Stimulated activated CD8-positive, alpha-beta memory T cell treated with anti-CD3 and anti-CD28 coated beads, Interleukin-12 subunit alpha, Interleukin-12 subunit beta, amount 100 ng/mL, for 24 hours (primary cell): ENCODE results near the gene SKA1.
"Not testable (repeated sequence)": the region's sequence is repeated elsewhere in the genome, so short reads cannot be mapped to it uniquely, and the experiment has no call there.

ENCODE experiments used
- DNase-seq: peaks from one replicate; pipeline ENCODE4 v3.0.0-alpha.2; 2020; ENCODE audit errors: extremely low read depth

SKA1 gene

DNA sequence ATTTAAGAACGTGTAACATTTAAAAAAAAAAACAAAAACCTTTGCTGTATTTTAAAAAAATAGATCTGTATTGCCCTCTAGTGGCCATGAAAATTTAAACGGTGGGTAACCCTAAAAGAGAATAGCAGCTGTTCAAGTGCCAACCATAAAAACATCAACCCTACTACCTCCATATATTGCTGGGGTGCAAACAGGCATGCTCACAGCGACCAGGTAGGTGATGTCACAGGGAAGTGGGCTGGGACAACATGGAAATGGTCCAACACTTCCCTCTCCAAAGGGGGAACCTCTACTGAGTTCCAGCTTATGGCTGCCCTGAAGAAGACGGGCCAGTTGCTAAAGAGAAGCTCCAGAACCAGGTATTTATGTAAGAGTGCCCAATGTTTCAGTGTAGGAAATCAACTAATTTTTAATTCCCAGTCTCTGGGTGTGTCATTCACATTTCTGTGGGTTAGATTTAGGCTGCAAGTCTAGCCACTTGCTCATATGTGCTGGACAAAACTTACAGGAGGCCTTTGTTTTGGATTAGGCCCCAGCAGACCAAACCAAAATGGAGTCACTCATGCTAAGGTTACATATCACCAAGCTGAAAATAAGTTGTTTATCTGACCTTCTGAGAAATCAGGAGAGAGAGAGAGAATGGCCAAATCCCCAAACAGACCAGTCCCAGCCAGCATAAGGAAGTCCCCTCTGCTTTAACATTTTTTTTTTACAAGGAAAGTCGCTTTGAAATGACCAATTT lies 54.5 kb downstream of the SKA1 start:
- DNase-seq, result no peak

GRCh38 chr18:50432915-50433314 lies 58.1 kb downstream of the SKA1 start:
- DNase-seq, result no peak

DNA sequence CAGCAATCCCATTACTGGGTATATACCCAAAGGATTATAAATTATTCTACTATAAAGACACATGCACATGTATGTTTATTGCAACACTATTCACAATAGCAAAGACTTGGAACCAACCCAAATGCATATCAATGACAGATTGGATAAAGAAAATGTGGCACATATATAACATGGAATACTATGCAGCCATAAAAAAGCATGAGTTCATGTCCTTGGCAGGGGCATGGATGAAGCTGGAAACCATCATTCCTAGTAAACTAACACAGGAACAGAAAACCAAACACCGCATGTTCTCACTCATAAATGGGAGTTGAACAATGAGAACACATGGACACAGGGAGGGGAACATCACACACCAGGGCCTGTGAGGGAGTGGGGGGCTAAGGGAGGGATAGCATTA lies 61.9 kb downstream of the SKA1 start:
- DNase-seq, result not testable (repeated sequence)

GRCh38 chr18:50439460-50440015 lies 64.7 kb downstream of the SKA1 start:
- DNase-seq, result no peak

DNA sequence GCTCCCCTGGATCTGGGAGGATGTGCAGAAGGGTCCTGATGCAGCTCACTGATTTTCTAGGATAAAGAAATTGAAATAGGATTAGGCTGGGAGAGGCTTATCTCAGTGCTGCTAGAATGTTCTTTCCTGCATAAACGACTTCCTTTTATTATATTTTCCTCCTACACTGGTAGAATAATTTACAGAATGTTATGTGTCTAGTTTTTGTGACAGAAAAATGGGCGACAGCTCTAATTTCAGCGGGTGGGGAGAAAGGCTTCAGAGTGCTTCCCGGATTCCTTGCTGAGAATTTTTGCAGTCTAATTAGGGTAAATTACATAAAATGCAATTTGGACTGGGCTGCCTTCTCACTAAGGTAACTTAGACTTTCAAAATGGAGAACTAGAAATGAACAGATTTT lies 66.2 kb downstream of the SKA1 start:
- DNase-seq, result no peak

GRCh38 chr18:50441501-50441900 lies 66.7 kb downstream of the SKA1 start:
- no peak for DNase-seq
